Measurements from ENCODE around the gene CMIP.
A peak's percentile ranks its signal among the peaks of the same experiment; 100 is the strongest.
"Not testable (repeated sequence)": the region's sequence is repeated elsewhere in the genome, so short reads cannot be mapped to it uniquely, and the experiment has no call there.

The CMIP gene

GRCh38 chr16:81733295-81733694 lies 288.7 kb downstream of the CMIP start:
- no peak for DNase-seq

- no peak for DNase-seq
Observed at GRCh38 chr16:81734632-81735434, 290.2 kb downstream of the CMIP start.

GRCh38 chr16:81737885-81738536 lies 293.4 kb downstream of the CMIP start:
- DNase-seq, result peak; percentile 82

- peak; percentile 79 for DNase-seq
Observed at GRCh38 chr16:81738783-81739496, 294.3 kb downstream of the CMIP start.

GRCh38 chr16:81739503-81739902 lies 294.9 kb downstream of the CMIP start:
- DNase-seq, result no peak

GRCh38 chr16:81740169-81740568 lies 295.6 kb downstream of the CMIP start:
- DNase-seq, result peak; percentile 26

GRCh38 chr16:81741430-81741770 lies 296.8 kb downstream of the CMIP start:
- DNase-seq, result not testable (repeated sequence)

- DNase-seq, result no peak
Observed at GRCh38 chr16:81744385-81744784, 299.8 kb downstream of the CMIP start.

- DNase-seq, result no peak
Observed at GRCh38 chr16:81744911-81745310, 300.3 kb downstream of the CMIP start.

GRCh38 chr16:81745704-81746558 lies 301.3 kb downstream of the CMIP start:
- peak; percentile 73 for DNase-seq

GRCh38 chr16:81746566-81746965 lies 302.0 kb downstream of the CMIP start:
- no peak for DNase-seq

GRCh38 chr16:81748476-81749198 lies 304.0 kb downstream of the CMIP start:
- no peak for DNase-seq

- DNase-seq, result peak; percentile 77
Observed at GRCh38 chr16:81752225-81752875, 307.7 kb downstream of the CMIP start.

GRCh38 chr16:81752876-81753227 lies 308.2 kb downstream of the CMIP start:
- no peak for DNase-seq

- DNase-seq, result no peak
Observed at GRCh38 chr16:81754858-81755257, 310.2 kb downstream of the CMIP start.

- no peak for DNase-seq
Observed at GRCh38 chr16:81755915-81756614, 311.5 kb downstream of the CMIP start.

- DNase-seq, result no peak
Observed at GRCh38 chr16:81756615-81757356, 312.2 kb downstream of the CMIP start.

GRCh38 chr16:81758376-81758775 lies 313.8 kb downstream of the CMIP start:
- no peak for DNase-seq
